Activated T-cell treated with anti-CD3 and anti-CD28 coated beads for 24 hours (primary cell): ENCODE results near the gene DDX59.
A peak's percentile ranks its signal among the peaks of the same experiment; 100 is the strongest.

Source experiments
- DNase-seq: peaks from one replicate; pipeline ENCODE4 v3.0.0-alpha.2; 2020; ENCODE audit warnings: low read depth

DDX59 gene

GRCh38 chr1:200629876-200630514, 39.7 kb downstream of the DDX59 start:
- DNase-seq, result no peak

- DNase-seq, result peak; percentile 49
These were observed 41.4 kb downstream of the DDX59 start for GRCh38 chr1:200628223-200628881.

- no peak for DNase-seq
These were observed 42.0 kb downstream of the DDX59 start for GRCh38 chr1:200627575-200628222.

GRCh38 chr1:200626853-200627534, 42.7 kb downstream of the DDX59 start:
- DNase-seq, result no peak

GRCh38 chr1:200625381-200625824, 44.3 kb downstream of the DDX59 start:
- no peak for DNase-seq

GRCh38 chr1:200624679-200625335, 44.9 kb downstream of the DDX59 start:
- no peak for DNase-seq

GRCh38 chr1:200620273-200621131, 49.2 kb downstream of the DDX59 start, which contains the start of gene KIF14:
Gene KIF14 (minus strand): TSS chr1:200620751. CDS start chr1:200618723, 2,028 bp downstream.
- peak; percentile 87 for DNase-seq

- no peak for DNase-seq
These were observed 49.8 kb downstream of the DDX59 start for GRCh38 chr1:200619894-200620272.

GRCh38 chr1:200610846-200611245, 58.9 kb downstream of the DDX59 start:
- DNase-seq, result no peak

GRCh38 chr1:200602632-200603031, 67.1 kb downstream of the DDX59 start:
- no peak for DNase-seq
